ENCODE data around the gene EVC2. TPM values are rescaled to one million over a fixed set of nuclear protein-coding genes. Genes with fewer than 3 reads are reported as not detected.

The EVC2 gene
- total and polyA plus RNA-seq, 10 of the 15 experiments (the other 5 are each of a cell fraction or from before 2014, with no cell fraction given) = 0.34 to 10.4 (median 5.6) TPM

GRCh38 chr4:5676763-5677162 lies 31.6 kb downstream of the EVC2 start:
- DNase-seq (ENCODE audit: low read depth, low spot score) = no peak
- no TSS peak for BruUV-seq (replicated peaks)
- no peak overlapping the region for H3K27ac ChIP-seq (ENCODE audit: control insufficient read depth, insufficient read depth)
- in situ Hi-C loops (cut with MboI) (no loop called here), intact Hi-C loops (cut with micrococcal nuclease; ENCODE audit: unreplicated experiment) (no loop called here)
- ChIA-PET SMC1A (ENCODE audit: uncharacterized antibody, unreplicated experiment) (interaction anchor here (1.0 kb wide), 1 partner anchor 13 kb away, joined by 3 read pairs; no protein-coding TSS in a partner anchor), POLR2A (no interaction called here), RAD21 (ENCODE audit: unreplicated experiment) (no interaction called here), CTCF (no interaction called here)
- no peak for ATAC-seq
- H3K79me2 ChIP-seq (ENCODE audit: control insufficient read depth, insufficient read depth, low read length) = no peaks in the 10 kb centered on the region
- no peak overlapping the region for H2AFZ ChIP-seq (ENCODE audit: control insufficient read depth, low read depth, low read length)
- no peak overlapping the region for H3K9ac ChIP-seq (ENCODE audit: control insufficient read depth, insufficient read depth, low read length)
- no peaks in the 10 kb centered on the region for H4K20me1 ChIP-seq (ENCODE audit: control insufficient read depth, insufficient read depth)
- H3K4me2 ChIP-seq (ENCODE audit: control insufficient read depth, insufficient read depth) = no peak overlapping the region
- H3K36me3 ChIP-seq (ENCODE audit: control insufficient read depth in 2 of 2, insufficient read depth in 2 of 2, low read length in 1 of 2) = no peaks in the 10 kb centered on the region
- FAIRE-seq = no peak
- H3K9me3 ChIP-seq (replicated peaks; ENCODE audit: control insufficient read depth, insufficient read depth, low read length) = no peaks in the 10 kb centered on the region
- H3K4me1 ChIP-seq (ENCODE audit: control insufficient read depth, insufficient read depth, low read length) = no peaks in the 10 kb centered on the region
- no peaks in the 10 kb centered on the region for H3K27me3 ChIP-seq (replicated peaks in 1 of 2; ENCODE audit: control insufficient read depth in 2 of 2, insufficient read depth in 2 of 2, low read length in 1 of 2)
- 16% methylated on average over 8 of the region's 8 CpGs for WGBS (ENCODE audit: insufficient coverage, insufficient replicate concordance, low lambda C conversion rate, missing lambda C conversion rate)
- no peak overlapping the region for H3K4me3 ChIP-seq
- no peak for TF ChIP-seq KDM1A (IDR thresholded peaks at IDR 0.05; ENCODE audit: borderline replicate concordance)
- no peak for TF ChIP-seq TBL1XR1 (IDR thresholded peaks at IDR 0.05; ENCODE audit: low read depth, low read length)
- TF ChIP-seq MYB (IDR thresholded peaks at IDR 0.05; ENCODE audit: borderline replicate concordance, low read depth, low read length) = no peak
- no peak for TF ChIP-seq TARDBP (IDR thresholded peaks at IDR 0.05; ENCODE audit: borderline replicate concordance)
- TF ChIP-seq ZNF592 (IDR thresholded peaks at IDR 0.05) = no peak
- no peak for TF ChIP-seq SREBF2 (IDR thresholded peaks at IDR 0.05; ENCODE audit: low read length)
- no peak for TF ChIP-seq FOS (IDR thresholded peaks at IDR 0.05; ENCODE audit: borderline replicate concordance, extremely low read depth, insufficient read length)
- no peak for TF ChIP-seq NR2F1 (conservative IDR thresholded peaks at IDR 0.05)
- no peak for TF ChIP-seq PBX3 (IDR thresholded peaks at IDR 0.05; ENCODE audit: insufficient replicate concordance, low read depth, low read length)
- TF ChIP-seq NR2C1 (IDR thresholded peaks at IDR 0.05) = no peak

Measured in GM12878 (cell line).